BE2C (cell line): ENCODE measurements around the gene CABP5.

ENCODE experiments used
- DNase-seq: peaks from one replicate; pipeline ENCODE4 v3.0.0-alpha.2; 2020
- H3K27me3 ChIP-seq: fragments of 250-450 bp; sonication (Bioruptor Pico); 2 replicates; pipeline ENCODE4 v1.5.1; 2020; ENCODE audit warnings: mild to moderate bottlenecking
- H3K36me3 ChIP-seq: fragments of 250-450 bp; sonication (Bioruptor Pico); 2 replicates; pipeline ENCODE4 v1.5.1; 2020; ENCODE audit warnings: mild to moderate bottlenecking
- H3K4me1 ChIP-seq: fragments of 250-450 bp; sonication (Bioruptor Pico); 2 replicates; pipeline ENCODE4 v1.5.1; 2020
- H3K4me3 ChIP-seq: 2 replicates; pipeline ENCODE4 v1.5.1; 2011; ENCODE audit warnings: low read depth, low read length
- H3K9me3 ChIP-seq: fragments of 250-450 bp; sonication (Bioruptor Pico); 2 replicates; pipeline ENCODE4 v1.5.1; 2020
- TF ChIP-seq, protein P1 (sequence below): IDR thresholded peaks from 2 replicates; pipeline ENCODE4 v1.5.1; 2012; ENCODE audit warnings: mild to moderate bottlenecking, low read depth, low read length

The CABP5 gene

DNA sequence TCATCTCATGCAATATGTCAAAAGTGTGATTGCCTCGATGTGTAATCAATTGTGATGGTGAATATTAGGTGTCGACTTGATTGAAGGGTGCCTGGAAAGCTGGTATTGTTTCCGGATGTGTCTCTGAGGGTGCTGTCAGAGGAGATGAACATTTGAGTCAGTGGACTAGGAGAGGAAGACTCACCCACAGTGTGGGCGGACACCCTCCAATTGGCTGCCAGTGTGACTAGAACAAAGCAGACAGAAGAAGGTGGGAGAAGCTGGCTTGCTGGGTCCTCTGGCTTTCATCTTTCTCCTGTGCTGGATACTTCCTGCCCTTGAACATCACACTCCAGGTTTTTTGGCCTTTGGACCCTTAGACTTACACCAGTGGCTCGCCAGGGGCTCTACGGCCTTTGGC, 15.5 kb upstream of the CABP5 start:
- TF ChIP-seq, protein P1, sequence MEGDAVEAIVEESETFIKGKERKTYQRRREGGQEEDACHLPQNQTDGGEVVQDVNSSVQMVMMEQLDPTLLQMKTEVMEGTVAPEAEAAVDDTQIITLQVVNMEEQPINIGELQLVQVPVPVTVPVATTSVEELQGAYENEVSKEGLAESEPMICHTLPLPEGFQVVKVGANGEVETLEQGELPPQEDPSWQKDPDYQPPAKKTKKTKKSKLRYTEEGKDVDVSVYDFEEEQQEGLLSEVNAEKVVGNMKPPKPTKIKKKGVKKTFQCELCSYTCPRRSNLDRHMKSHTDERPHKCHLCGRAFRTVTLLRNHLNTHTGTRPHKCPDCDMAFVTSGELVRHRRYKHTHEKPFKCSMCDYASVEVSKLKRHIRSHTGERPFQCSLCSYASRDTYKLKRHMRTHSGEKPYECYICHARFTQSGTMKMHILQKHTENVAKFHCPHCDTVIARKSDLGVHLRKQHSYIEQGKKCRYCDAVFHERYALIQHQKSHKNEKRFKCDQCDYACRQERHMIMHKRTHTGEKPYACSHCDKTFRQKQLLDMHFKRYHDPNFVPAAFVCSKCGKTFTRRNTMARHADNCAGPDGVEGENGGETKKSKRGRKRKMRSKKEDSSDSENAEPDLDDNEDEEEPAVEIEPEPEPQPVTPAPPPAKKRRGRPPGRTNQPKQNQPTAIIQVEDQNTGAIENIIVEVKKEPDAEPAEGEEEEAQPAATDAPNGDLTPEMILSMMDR = no peak
- no peak for DNase-seq
- no peak overlapping the region for H3K4me3 ChIP-seq
- no peaks in the 10 kb centered on the region for H3K36me3 ChIP-seq
- H3K4me1 ChIP-seq = no peaks in the 10 kb centered on the region
- no peaks in the 10 kb centered on the region; the same call in none of the 2 replicates for H3K27me3 ChIP-seq
- no peaks in the 10 kb centered on the region for H3K9me3 ChIP-seq

DNA sequence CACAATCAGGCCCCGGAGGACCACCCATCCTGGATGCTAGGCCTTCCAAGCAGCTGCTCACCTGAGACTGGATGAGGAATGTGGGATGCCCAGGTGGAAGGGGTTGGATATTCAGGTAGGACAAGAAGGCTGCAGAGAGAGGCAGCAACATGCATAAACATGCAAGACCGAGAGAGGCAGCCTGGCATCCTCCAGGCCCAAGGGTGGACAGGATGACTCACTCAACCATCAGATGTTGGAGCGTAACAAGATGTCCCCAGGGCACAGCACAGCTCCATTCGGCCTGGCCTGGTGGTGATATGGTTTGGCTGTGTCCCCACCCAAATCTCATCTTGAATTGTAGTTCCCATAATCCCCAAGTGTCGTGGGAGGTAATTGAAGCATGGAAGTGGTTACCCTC, 10.0 kb upstream of the CABP5 start:
- no peak for DNase-seq
- Histone ChIP-seq H3K9me3 (peaks cover 2% of the 10 kb centered on the region; the same call in 1 of the 2 replicates), H3K4me3 (no peak overlapping the region), H3K27me3 (no peaks in the 10 kb centered on the region; the same call in 1 of the 2 replicates), H3K36me3 (no peaks in the 10 kb centered on the region), H3K4me1 (no peaks in the 10 kb centered on the region; the same call in 1 of the 2 replicates)
- TF ChIP-seq, protein P1 = no peak

DNA sequence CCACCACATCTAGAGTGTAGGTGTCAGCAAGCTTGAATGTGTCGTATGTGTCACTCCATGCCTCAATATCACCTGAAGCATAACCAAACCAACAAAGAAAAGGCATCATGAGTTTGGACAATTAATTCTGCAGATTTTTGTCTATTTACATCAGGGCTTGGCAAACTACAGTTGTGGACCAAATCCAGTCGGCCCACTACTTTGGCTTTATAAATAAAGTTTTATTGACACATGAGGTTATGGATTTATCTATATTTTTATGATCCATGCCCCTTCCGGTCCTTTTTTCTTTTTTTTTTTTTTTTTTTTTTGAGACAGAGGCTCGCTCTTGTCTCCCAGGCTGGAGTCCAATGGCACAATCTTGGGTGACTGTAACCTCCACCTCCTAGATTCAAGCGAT, 9.2 kb upstream of the CABP5 start:
- TF ChIP-seq, protein P1 = no peak
- no peaks in the 10 kb centered on the region; the same call in 1 of the 2 replicates for H3K27me3 ChIP-seq
- DNase-seq = no peak
- H3K9me3 ChIP-seq = peaks cover 2% of the 10 kb centered on the region; the same call in 1 of the 2 replicates
- no peaks in the 10 kb centered on the region for H3K36me3 ChIP-seq
- H3K4me1 ChIP-seq = no peaks in the 10 kb centered on the region; the same call in 1 of the 2 replicates
- H3K4me3 ChIP-seq = no peak overlapping the region

DNA sequence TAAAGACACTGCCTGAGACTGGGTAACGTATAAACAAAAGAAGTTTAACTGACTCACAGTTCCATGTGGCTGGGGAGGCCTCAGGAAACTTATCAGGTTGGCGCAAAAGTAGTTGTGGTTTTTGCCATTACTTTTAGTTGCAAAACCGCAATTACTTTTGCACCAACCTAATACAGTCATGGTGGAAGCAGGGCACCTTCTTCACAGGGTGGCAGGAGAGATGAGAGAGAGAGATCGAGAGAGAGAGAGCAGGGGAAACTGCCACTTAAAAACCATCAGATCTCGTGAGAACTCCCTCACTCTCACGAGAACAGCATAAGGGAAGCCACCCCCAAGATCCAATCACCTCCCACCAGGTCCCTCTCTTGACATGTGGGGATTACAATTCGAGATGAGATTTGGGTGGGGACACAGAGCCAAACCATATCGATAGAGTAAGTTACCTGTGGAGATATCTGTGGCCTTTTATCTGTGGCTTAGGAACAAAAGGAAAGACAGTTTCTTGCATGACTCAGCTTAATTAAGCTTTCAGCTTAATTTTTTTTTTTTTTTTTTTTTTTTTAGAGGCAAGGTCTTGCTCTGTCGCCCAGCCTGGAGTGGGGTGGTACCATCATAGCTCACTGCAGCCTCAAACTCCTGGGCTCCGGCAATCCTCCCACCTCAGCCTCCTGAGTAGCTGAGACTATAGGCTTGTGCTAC, 7.6 kb upstream of the CABP5 start:
- Histone ChIP-seq H3K4me1 (no peaks in the 10 kb centered on the region; the same call in 1 of the 2 replicates), H3K4me3 (no peak overlapping the region), H3K27me3 (no peaks in the 10 kb centered on the region; the same call in 1 of the 2 replicates), H3K36me3 (no peaks in the 10 kb centered on the region), H3K9me3 (peaks cover 2% of the 10 kb centered on the region; the same call in 1 of the 2 replicates)
- TF ChIP-seq, protein P1 = no peak
- no peak for DNase-seq

DNA sequence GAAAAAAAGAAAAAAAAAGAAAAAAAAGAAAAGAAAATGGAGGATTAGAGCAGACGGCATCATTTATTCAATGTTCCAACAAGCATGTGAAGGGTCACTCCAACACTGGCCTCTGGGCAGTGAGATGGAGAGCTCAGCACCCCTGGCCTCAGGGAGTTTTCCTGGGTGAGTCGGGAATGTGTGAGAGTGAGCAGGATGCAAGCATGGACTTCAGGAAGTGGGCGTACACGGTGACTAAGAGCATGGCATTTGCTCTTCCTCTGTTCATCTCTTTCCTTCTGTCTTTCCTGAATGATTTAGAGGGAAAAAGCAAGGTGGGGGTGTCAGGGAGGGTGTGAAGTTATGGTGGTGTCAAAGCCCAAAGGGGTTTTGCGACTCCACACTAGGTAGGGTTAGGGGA, 682 bp upstream of the CABP5 start:
- TF ChIP-seq, protein P1 = no peak
- Histone ChIP-seq H3K4me3 (no peak overlapping the region), H3K27me3 (peaks cover 4% of the 10 kb centered on the region; the same call in 1 of the 2 replicates), H3K4me1 (no peaks in the 10 kb centered on the region), H3K36me3 (no peaks in the 10 kb centered on the region), H3K9me3 (no peaks in the 10 kb centered on the region)
- no peak for DNase-seq

DNA sequence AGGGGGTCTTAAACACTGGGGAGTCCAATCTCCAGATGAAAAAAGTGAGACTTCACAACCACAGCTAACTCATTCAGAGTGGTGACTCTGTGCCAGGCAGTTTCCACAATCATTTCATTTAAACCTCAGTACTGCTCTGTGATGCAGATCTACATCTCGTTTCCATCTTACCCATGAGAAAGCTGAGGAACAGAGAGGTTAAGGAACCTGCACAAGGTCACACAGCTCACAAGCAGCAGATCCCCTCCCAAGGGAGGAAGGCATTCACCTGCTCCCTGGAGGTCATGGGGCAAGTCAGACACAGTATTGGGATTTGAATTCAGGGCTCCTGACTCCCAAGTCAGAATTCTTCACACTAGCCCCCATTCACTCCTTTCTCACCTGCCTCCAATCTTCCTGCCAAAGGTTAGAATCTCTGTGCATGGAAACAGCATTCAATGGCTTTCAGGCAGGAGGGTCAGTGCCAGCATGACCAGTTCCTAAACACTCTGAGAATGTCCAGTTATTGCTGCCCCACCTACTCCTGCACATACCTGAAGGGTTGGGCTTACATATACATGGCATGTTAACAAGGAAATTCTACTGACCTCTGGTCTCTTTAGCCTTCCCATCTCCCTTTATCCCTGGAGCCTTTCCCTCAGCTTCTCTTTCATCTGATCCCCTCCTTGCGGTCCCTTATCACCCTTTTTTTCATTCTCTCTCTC, 1.9 kb downstream of the CABP5 start:
- Histone ChIP-seq H3K36me3 (no peaks in the 10 kb centered on the region), H3K4me3 (no peak overlapping the region), H3K9me3 (no peaks in the 10 kb centered on the region), H3K4me1 (no peaks in the 10 kb centered on the region), H3K27me3 (0 out of 2 replicates have a peak, but pooled peaks cover 4% of the 10 kb centered on the region)
- DNase-seq = no peak
- TF ChIP-seq, protein P1 = no peak
